ENCODE data around the gene JARID2.
A peak's percentile ranks its signal among the peaks of the same experiment; 100 is the strongest.

DNA sequence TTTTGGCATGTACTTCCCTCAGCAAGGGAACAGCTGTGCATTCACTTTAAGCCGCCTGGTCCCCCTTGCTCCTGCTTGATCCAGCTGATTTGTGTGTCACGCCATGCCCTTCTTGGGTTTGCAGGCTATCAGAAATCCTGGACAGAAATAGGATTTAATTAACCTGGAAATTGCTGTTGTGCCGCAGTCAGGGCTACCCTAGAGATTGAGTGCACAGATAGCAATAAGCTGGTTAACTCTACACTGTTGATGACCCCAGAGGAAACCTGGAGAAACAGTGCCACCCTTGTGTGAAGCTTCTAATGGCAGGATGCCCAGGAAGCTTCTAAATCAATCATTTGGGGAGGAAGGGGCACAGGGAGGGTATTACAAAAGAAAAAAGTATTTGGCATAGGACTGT, 199.0 kb downstream of the JARID2 start:
- TF ChIP-seq, protein P1, sequence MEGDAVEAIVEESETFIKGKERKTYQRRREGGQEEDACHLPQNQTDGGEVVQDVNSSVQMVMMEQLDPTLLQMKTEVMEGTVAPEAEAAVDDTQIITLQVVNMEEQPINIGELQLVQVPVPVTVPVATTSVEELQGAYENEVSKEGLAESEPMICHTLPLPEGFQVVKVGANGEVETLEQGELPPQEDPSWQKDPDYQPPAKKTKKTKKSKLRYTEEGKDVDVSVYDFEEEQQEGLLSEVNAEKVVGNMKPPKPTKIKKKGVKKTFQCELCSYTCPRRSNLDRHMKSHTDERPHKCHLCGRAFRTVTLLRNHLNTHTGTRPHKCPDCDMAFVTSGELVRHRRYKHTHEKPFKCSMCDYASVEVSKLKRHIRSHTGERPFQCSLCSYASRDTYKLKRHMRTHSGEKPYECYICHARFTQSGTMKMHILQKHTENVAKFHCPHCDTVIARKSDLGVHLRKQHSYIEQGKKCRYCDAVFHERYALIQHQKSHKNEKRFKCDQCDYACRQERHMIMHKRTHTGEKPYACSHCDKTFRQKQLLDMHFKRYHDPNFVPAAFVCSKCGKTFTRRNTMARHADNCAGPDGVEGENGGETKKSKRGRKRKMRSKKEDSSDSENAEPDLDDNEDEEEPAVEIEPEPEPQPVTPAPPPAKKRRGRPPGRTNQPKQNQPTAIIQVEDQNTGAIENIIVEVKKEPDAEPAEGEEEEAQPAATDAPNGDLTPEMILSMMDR (IDR thresholded peaks at IDR 0.05; ENCODE audit: low read length): peak; percentile 31; the same call in 1 of the 2 replicates
- no peak for TF ChIP-seq EZH2 (IDR thresholded peaks at IDR 0.05; ENCODE audit: borderline replicate concordance, low read length)

Data from OCI-LY1 (cell line).